GM12864 (cell line): Measurements from ENCODE around the gene GLP1R.

Experiments used
- DNase-seq: peaks from one replicate; pipeline ENCODE4 v3.0.0-alpha.2; 2011; ENCODE audit warnings: low read depth
- H3K4me3 ChIP-seq: 2 replicates; pipeline ENCODE4 v1.5.1; 2011; ENCODE audit warnings: mild to moderate bottlenecking, low read depth, low read length, control low read depth
- CTCF ChIP-seq: IDR thresholded peaks from 2 replicates; pipeline ENCODE4 v1.5.1; 2011; ENCODE audit warnings: low read depth, mild to moderate bottlenecking, moderate library complexity, low read length, control low read depth, inconsistent platforms; ENCODE audit errors: missing control alignments

GLP1R gene

GRCh38 chr6:39041072-39041471 lies 7.5 kb upstream of the GLP1R start:
- no peak overlapping the region for H3K4me3 ChIP-seq
- no peak for TF ChIP-seq CTCF
- DNase-seq, result no peak

GRCh38 chr6:39043776-39044175 lies 4.8 kb upstream of the GLP1R start:
- TF ChIP-seq CTCF, result no peak
- no peak for DNase-seq
- no peak overlapping the region for H3K4me3 ChIP-seq

DNA sequence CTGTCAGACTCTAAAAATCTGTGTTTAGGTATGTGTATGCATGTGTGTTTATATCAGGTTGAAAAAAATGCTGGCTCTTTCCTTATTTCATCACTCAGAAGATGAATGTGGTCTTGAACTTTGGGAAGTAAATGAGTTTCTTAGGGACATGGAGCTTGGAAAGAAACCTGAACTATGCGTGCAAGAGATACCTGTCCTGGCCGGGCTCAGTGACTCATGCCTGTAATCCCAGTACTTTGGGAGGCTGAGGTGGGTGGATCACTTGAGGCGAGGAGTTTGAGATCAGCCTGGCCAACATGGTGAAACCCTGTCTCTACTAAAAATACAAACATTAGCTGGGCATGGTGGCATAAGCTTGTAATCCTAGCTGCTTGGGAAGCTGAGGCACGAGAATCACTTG lies 4.4 kb upstream of the GLP1R start:
- TF ChIP-seq CTCF, result no peak
- DNase-seq, result no peak
- H3K4me3 ChIP-seq, result no peak overlapping the region

GRCh38 chr6:39047434-39048327 lies 900 bp upstream of the GLP1R start:
- DNase-seq, result no peak
- no peak for TF ChIP-seq CTCF
- H3K4me3 ChIP-seq, result no peak overlapping the region

GRCh38 chr6:39049575-39050283 lies 1.1 kb downstream of the GLP1R start:
- no peak for TF ChIP-seq CTCF
- no peak for DNase-seq
- no peak overlapping the region for H3K4me3 ChIP-seq

GRCh38 chr6:39050453-39051112 lies 2.0 kb downstream of the GLP1R start:
- no peak for DNase-seq
- H3K4me3 ChIP-seq, result no peak overlapping the region
- no peak for TF ChIP-seq CTCF
